Retinal pigment epithelial cell (primary cell): ENCODE measurements around the gene SARDH.

Experiments
- DNase-seq: peaks from one replicate; pipeline ENCODE4 v3.0.0-alpha.2; 2010; ENCODE audit warnings: low read depth
- H3K4me3 ChIP-seq: 2 replicates; pipeline ENCODE4 v1.5.1; 2011; ENCODE audit warnings: mild to moderate bottlenecking, low read length, control low read depth, moderate library complexity
- CTCF ChIP-seq: conservative IDR thresholded peaks from 2 replicates; pipeline ENCODE4 v1.5.1; 2011; ENCODE audit warnings: low read depth, low read length, control low read depth, inconsistent platforms

Gene SARDH

GRCh38 chr9:133686642-133687575 is 51.2 kb downstream of the SARDH start:
- no peak for TF ChIP-seq CTCF
- no peak for DNase-seq
- no peak overlapping the region for H3K4me3 ChIP-seq

- no peak for DNase-seq
- no peak for TF ChIP-seq CTCF
- no peak overlapping the region for H3K4me3 ChIP-seq
Measured at GRCh38 chr9:133685653-133686609, 52.2 kb downstream of the SARDH start.

GRCh38 chr9:133684936-133685361 is 53.2 kb downstream of the SARDH start:
- H3K4me3 ChIP-seq = no peak overlapping the region
- no peak for TF ChIP-seq CTCF
- DNase-seq = no peak

- no peak overlapping the region for H3K4me3 ChIP-seq
- TF ChIP-seq CTCF = no peak
- DNase-seq = no peak
Measured at GRCh38 chr9:133684121-133684935, 53.8 kb downstream of the SARDH start.

- DNase-seq = no peak
- no peak overlapping the region for H3K4me3 ChIP-seq
- TF ChIP-seq CTCF = no peak
Measured at GRCh38 chr9:133683586-133684120, 54.5 kb downstream of the SARDH start.
